Body of pancreas (tissue), 4 donors: ENCODE data around the gene NIPAL4.

Experiments used
- POLR2A ChIP-seq, 3 donors: fragments of 450-650 bp; IDR thresholded peaks; one replicate each; pipeline ENCODE4 v1.6.1; 2016; ENCODE audit warnings: antibody characterized with exemption in 3 of 3, mild to moderate bottlenecking in 2 of 3
- TF ChIP-seq, protein P1 (sequence below), 7 experiments: fragments of 450-650 bp in 4 of 7; fragments of 200-600 bp in 3 of 7; sonication (generic) in 3 of 7; IDR thresholded peaks; one replicate each; pipeline ENCODE4 v1.5.1; 2016 to 2019; ENCODE audit warnings: antibody characterized with exemption in 7 of 7

DNA sequence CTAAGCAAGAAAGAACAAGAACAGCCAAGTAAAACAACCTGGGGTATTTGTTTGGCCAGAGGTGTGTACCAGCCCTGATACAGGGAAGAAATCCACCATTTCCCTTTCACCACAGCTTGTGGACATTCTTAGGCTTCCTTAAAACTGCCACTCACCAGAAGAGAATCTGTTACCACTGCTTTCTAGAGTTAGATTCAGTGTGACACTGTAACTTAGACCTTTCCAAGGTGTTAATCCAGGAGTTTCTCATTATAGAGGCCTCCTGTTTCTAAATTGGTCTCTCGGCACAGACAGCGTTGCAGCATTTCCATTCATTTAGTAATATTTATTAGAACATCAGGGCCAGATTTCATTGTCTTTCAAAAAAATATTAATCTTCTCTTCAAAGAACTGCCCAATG, 55.0 kb downstream of the NIPAL4 start:
- TF ChIP-seq, protein P1, sequence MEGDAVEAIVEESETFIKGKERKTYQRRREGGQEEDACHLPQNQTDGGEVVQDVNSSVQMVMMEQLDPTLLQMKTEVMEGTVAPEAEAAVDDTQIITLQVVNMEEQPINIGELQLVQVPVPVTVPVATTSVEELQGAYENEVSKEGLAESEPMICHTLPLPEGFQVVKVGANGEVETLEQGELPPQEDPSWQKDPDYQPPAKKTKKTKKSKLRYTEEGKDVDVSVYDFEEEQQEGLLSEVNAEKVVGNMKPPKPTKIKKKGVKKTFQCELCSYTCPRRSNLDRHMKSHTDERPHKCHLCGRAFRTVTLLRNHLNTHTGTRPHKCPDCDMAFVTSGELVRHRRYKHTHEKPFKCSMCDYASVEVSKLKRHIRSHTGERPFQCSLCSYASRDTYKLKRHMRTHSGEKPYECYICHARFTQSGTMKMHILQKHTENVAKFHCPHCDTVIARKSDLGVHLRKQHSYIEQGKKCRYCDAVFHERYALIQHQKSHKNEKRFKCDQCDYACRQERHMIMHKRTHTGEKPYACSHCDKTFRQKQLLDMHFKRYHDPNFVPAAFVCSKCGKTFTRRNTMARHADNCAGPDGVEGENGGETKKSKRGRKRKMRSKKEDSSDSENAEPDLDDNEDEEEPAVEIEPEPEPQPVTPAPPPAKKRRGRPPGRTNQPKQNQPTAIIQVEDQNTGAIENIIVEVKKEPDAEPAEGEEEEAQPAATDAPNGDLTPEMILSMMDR (IDR thresholded peaks at IDR 0.05), result no peak
- TF ChIP-seq POLR2A (IDR thresholded peaks at IDR 0.05), result no peak
